ENCODE data around the gene SCUBE1. TPM values are rescaled to one million over a fixed set of nuclear protein-coding genes. Genes with fewer than 3 reads are reported as not detected.

SCUBE1 gene
- total RNA-seq, 4 donors from 2014 or later = 37.3 to 107 (median 75.9) TPM

- H3K36me3 ChIP-seq = no peaks in the 10 kb centered on the region
- no peaks in the 10 kb centered on the region for H3K27me3 ChIP-seq
- no peaks in the 10 kb centered on the region for H3K9me3 ChIP-seq
- TF ChIP-seq CTCF (IDR thresholded peaks at IDR 0.05) = no peak
- TF ChIP-seq POLR2AphosphoS5 (IDR thresholded peaks at IDR 0.05) = no peak
- no peak for TF ChIP-seq POLR2A (IDR thresholded peaks at IDR 0.05)
- no peak for TF ChIP-seq EP300 (IDR thresholded peaks at IDR 0.05)
- H3K4me3 ChIP-seq = no peak overlapping the region
- peaks cover 3 to 99% (median 50%) of the 10 kb centered on the region in 3 donors for H3K4me1 ChIP-seq
- 80 to 89% methylated on average over 8 to 11 of the region's 12 CpGs for WGBS, 2 donors (ENCODE audit: low coverage in 1 of 2)
- peak overlapping the region; percentile 21 to 90 (median 67) for H3K27ac ChIP-seq
- no peak for ATAC-seq
These were observed 40.6 kb downstream of the SCUBE1 start for GRCh38 chr22:43302531-43303041.

- Histone ChIP-seq H3K9me3 (no peaks in the 10 kb centered on the region), H3K27ac (peak overlapping the region; percentile 21 to 90 (median 67)), H3K4me1 (peaks cover 7 to 99% (median 53%) of the 10 kb centered on the region in 3 donors), H3K4me3 (no peak overlapping the region), H3K27me3 (no peaks in the 10 kb centered on the region), H3K36me3 (no peaks in the 10 kb centered on the region)
- 80% methylated on average over 1 of the region's 10 CpGs; no CpG with 5 or more reads in 1 of the 2 donors for WGBS, 2 donors (ENCODE audit: low coverage in 1 of 2)
- no peak for ATAC-seq
- TF ChIP-seq CTCF (IDR thresholded peaks at IDR 0.05) = no peak
- no peak for TF ChIP-seq POLR2AphosphoS5 (IDR thresholded peaks at IDR 0.05)
- no peak for TF ChIP-seq EP300 (IDR thresholded peaks at IDR 0.05)
- no peak for TF ChIP-seq POLR2A (IDR thresholded peaks at IDR 0.05)
These were observed 41.3 kb downstream of the SCUBE1 start for GRCh38 chr22:43301866-43302265.

- ATAC-seq = peak; percentile 72
- WGBS, 2 donors (ENCODE audit: low coverage in 1 of 2) = 30 to 72% methylated on average over 14 to 15 of the region's 21 CpGs
- peak overlapping the region; percentile 30 to 90 (median 67) for H3K27ac ChIP-seq
- H3K9me3 ChIP-seq = no peaks in the 10 kb centered on the region
- peaks cover 9 to 99% (median 59%) of the 10 kb centered on the region in 3 donors for H3K4me1 ChIP-seq
- H3K4me3 ChIP-seq = no peak overlapping the region
- TF ChIP-seq POLR2A (IDR thresholded peaks at IDR 0.05) (no peak), POLR2AphosphoS5 (IDR thresholded peaks at IDR 0.05) (peak; percentile 89), EP300 (IDR thresholded peaks at IDR 0.05) (no peak), CTCF (IDR thresholded peaks at IDR 0.05) (peak in 1 of 4 experiments; percentile 31)
- H3K27me3 ChIP-seq = no peaks in the 10 kb centered on the region
- H3K36me3 ChIP-seq = no peaks in the 10 kb centered on the region
These were observed 42.1 kb downstream of the SCUBE1 start for GRCh38 chr22:43300891-43301676.

GRCh38 chr22:43299736-43300135 lies 43.4 kb downstream of the SCUBE1 start:
- Histone ChIP-seq H3K27ac (peak overlapping the region in 2 of 4 donors; percentile 81 to 89), H3K9me3 (no peaks in the 10 kb centered on the region), H3K27me3 (no peaks in the 10 kb centered on the region), H3K4me3 (no peak overlapping the region), H3K36me3 (no peaks in the 10 kb centered on the region), H3K4me1 (peaks cover 9 to 99% (median 62%) of the 10 kb centered on the region in 3 donors)
- TF ChIP-seq POLR2AphosphoS5 (IDR thresholded peaks at IDR 0.05) (no peak), CTCF (IDR thresholded peaks at IDR 0.05) (no peak), EP300 (IDR thresholded peaks at IDR 0.05) (no peak), POLR2A (IDR thresholded peaks at IDR 0.05) (no peak)
- no peak for ATAC-seq
- WGBS, 2 donors (ENCODE audit: low coverage in 1 of 2) = 93 to 100% methylated on average over 5 to 6 of the region's 12 CpGs

Measured in gastroesophageal sphincter (tissue), 4 donors.